Ovary (tissue), 3 donors: ENCODE measurements around the gene CHD5.

ENCODE experiments used
- POLR2A ChIP-seq: fragments of 450-650 bp; IDR thresholded peaks from one replicate; pipeline ENCODE4 v1.6.1; 2017; ENCODE audit warnings: antibody characterized with exemption, mild to moderate bottlenecking, moderate library complexity
- TF ChIP-seq, protein P1 (sequence below), 3 donors: fragments of 450-650 bp in 2 of 3; fragments of 200-600 bp in 1 of 3; IDR thresholded peaks; one replicate each; pipeline versions ENCODE4 v1.5.1 to v1.8.0; 2016 to 2022; ENCODE audit warnings: antibody characterized with exemption in 3 of 3, mild to moderate bottlenecking in 1 of 3
- donor health status: DM: no; HTN: no; CAD: no.

DNA sequence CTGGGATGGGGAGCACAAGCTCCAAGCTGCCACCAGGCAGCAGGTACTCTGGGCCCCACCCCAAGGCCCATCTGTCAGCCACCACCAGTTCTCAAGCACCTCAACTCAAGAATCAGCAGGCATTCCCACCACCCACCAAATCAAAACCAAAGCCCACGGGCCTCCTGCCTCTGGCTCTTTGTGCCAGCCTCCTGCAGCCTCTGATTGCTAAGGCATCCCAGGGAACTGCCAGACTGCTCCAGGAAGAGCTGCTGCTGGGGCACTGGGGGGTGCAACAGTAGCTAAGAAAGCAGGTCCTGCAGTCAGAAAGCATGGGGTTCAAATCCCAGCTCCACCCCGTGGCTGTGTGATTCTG is 34.7 kb downstream of the CHD5 start:
- TF ChIP-seq, protein P1, sequence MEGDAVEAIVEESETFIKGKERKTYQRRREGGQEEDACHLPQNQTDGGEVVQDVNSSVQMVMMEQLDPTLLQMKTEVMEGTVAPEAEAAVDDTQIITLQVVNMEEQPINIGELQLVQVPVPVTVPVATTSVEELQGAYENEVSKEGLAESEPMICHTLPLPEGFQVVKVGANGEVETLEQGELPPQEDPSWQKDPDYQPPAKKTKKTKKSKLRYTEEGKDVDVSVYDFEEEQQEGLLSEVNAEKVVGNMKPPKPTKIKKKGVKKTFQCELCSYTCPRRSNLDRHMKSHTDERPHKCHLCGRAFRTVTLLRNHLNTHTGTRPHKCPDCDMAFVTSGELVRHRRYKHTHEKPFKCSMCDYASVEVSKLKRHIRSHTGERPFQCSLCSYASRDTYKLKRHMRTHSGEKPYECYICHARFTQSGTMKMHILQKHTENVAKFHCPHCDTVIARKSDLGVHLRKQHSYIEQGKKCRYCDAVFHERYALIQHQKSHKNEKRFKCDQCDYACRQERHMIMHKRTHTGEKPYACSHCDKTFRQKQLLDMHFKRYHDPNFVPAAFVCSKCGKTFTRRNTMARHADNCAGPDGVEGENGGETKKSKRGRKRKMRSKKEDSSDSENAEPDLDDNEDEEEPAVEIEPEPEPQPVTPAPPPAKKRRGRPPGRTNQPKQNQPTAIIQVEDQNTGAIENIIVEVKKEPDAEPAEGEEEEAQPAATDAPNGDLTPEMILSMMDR (IDR thresholded peaks at IDR 0.05) = no peak
- no peak for TF ChIP-seq POLR2A
